ENCODE measurements around the gene ENC1.

- TF ChIP-seq EZH2phosphoT487 (IDR thresholded peaks at IDR 0.05; ENCODE audit: insufficient read depth, low read depth) (no peak), EZH2 (IDR thresholded peaks at IDR 0.05; ENCODE audit: insufficient read depth, poor library complexity, severe bottlenecking) (no peak)
Measured at GRCh38 chr5:74630453-74631066, 10.0 kb downstream of the ENC1 start.
